K562 (cell line): ENCODE data around the gene ACOX1. TPM values are rescaled to one million over a fixed set of nuclear protein-coding genes. Genes with fewer than 3 reads are reported as not detected.

ENCODE experiments used
- ARHGAP35 ChIP-seq: fragments of 450-650 bp; IDR thresholded peaks from 2 replicates; pipeline ENCODE4 v1.6.1; 2018; ENCODE audit not compliant: partially characterized antibody
- ATF1 ChIP-seq, 2 experiments: fragments of 450-650 bp in 1 of 2; IDR thresholded peaks; 2 replicates each; pipeline ENCODE4 v1.6.1; 2016; ENCODE audit warnings: missing compliant biosample characterization in 1 of 2, missing genetic modification characterization in 1 of 2
- BCOR ChIP-seq: fragments of 450-650 bp; IDR thresholded peaks from 2 replicates; pipeline ENCODE4 v1.6.1; 2016
- CBX8 ChIP-seq: fragments of 200-600 bp; sonication (generic); IDR thresholded peaks from 2 replicates; pipeline ENCODE4 v1.6.1; 2012; ENCODE audit warnings: borderline replicate concordance, mixed run types, low read depth, mild to moderate bottlenecking, moderate library complexity, mixed read lengths, low read length, control low read depth, inconsistent platforms; ENCODE audit not compliant: poor library complexity, severe bottlenecking; ENCODE audit errors: extremely low read depth
- CC2D1A ChIP-seq: fragments of 450-650 bp; IDR thresholded peaks from 2 replicates; pipeline ENCODE4 v1.6.1; 2017; ENCODE audit warnings: mild to moderate bottlenecking
- CREB1 ChIP-seq, 2 experiments: sonication (generic) in 1 of 2; formaldehyde crosslinking in 1 of 2; IDR thresholded peaks; 2 replicates each; pipeline versions ENCODE4 v1.6.1 to v1.8.0; 2012 to 2022; ENCODE audit warnings: inconsistent platforms in 1 of 2, mild to moderate bottlenecking in 1 of 2, missing genetic modification reagents in 1 of 2, moderate library complexity in 1 of 2
- E2F1 ChIP-seq: sonication (generic); formaldehyde crosslinking; IDR thresholded peaks from 2 replicates; pipeline ENCODE4 v1.8.1; 2023; ENCODE audit warnings: mild to moderate bottlenecking, missing genetic modification reagents, moderate library complexity
- E2F6 ChIP-seq, 2 experiments: IDR thresholded peaks; 2 replicates each; pipeline ENCODE4 v1.6.1; 2011; ENCODE audit warnings: borderline replicate concordance in 1 of 2, control low read depth in 1 of 2, low read depth in 1 of 2, low read length in 1 of 2, mild to moderate bottlenecking in 1 of 2, mixed read lengths in 1 of 2, moderate library complexity in 1 of 2; ENCODE audit not compliant: insufficient read depth in 1 of 2, insufficient read length in 1 of 2, poor library complexity in 1 of 2, severe bottlenecking in 1 of 2; ENCODE audit errors: extremely low read depth in 1 of 2
- EP300 ChIP-seq: IDR thresholded peaks from 2 replicates; pipeline ENCODE4 v1.6.1; 2012; ENCODE audit warnings: low read length, improper control_type of control experiment
- EP400 ChIP-seq: fragments of 450-650 bp; IDR thresholded peaks from 2 replicates; pipeline ENCODE4 v1.6.1; 2017; ENCODE audit warnings: antibody characterized with exemption, mild to moderate bottlenecking, moderate library complexity
- FIP1L1 ChIP-seq: fragments of 200-400 bp; formaldehyde crosslinking; IDR thresholded peaks from 2 replicates; pipeline ENCODE4 v1.6.1; 2018; ENCODE audit warnings: mild to moderate bottlenecking, low read depth, low read length; ENCODE audit not compliant: poor library complexity, severe bottlenecking
- KDM4B ChIP-seq, 2 experiments: fragments of 450-650 bp in 1 of 2; sonication (generic) in 1 of 2; IDR thresholded peaks; 2 replicates each; pipeline ENCODE4 v1.6.1; 2016 to 2017; ENCODE audit warnings: borderline replicate concordance in 2 of 2, antibody characterized with exemption in 1 of 2, low read depth in 1 of 2, mild to moderate bottlenecking in 1 of 2
- MAX ChIP-seq: sonication (generic); formaldehyde crosslinking; IDR thresholded peaks from 2 replicates; pipeline ENCODE4 v1.9.0; 2022; ENCODE audit warnings: mild to moderate bottlenecking, missing genetic modification reagents
- MCM2 ChIP-seq: fragments of 450-650 bp; IDR thresholded peaks from 2 replicates; pipeline ENCODE4 v1.6.1; 2017; ENCODE audit warnings: low read depth, mild to moderate bottlenecking
- MTF1 ChIP-seq: fragments of 250-450 bp; sonication (Bioruptor Pico); IDR thresholded peaks from 2 replicates; pipeline ENCODE4 v1.9.0; 2021; ENCODE audit warnings: moderate library complexity, mild to moderate bottlenecking, inconsistent platforms, borderline replicate concordance
- NCOA1 ChIP-seq: fragments of 450-650 bp; IDR thresholded peaks from 2 replicates; pipeline ENCODE4 v1.6.1; 2016; ENCODE audit warnings: low read depth
- NONO ChIP-seq, 2 experiments: fragments of 200-400 bp in 1 of 2; fragments of 450-650 bp in 1 of 2; formaldehyde crosslinking in 1 of 2; IDR thresholded peaks; 2 replicates each; pipeline ENCODE4 v1.6.1; 2017; ENCODE audit warnings: low read depth in 2 of 2, mild to moderate bottlenecking in 2 of 2, moderate library complexity in 2 of 2, low read length in 1 of 2
- POLR3G ChIP-seq: IDR thresholded peaks from 2 replicates; pipeline ENCODE4 v1.6.1; 2011; ENCODE audit not compliant: insufficient read length, insufficient replicate concordance; ENCODE audit errors: extremely low read depth
- RBM25 ChIP-seq: fragments of 200-400 bp; formaldehyde crosslinking; IDR thresholded peaks from 2 replicates; pipeline ENCODE4 v1.6.1; 2018; ENCODE audit warnings: low read length, low read depth, moderate library complexity; ENCODE audit not compliant: severe bottlenecking
- SREBF1 ChIP-seq: fragments of 150-350 bp; IDR thresholded peaks from 2 replicates; pipeline ENCODE4 v1.6.1; 2014; ENCODE audit warnings: antibody characterized with exemption, low read depth, low read length, borderline replicate concordance
- ZNF384 ChIP-seq: IDR thresholded peaks from 2 replicates; pipeline ENCODE4 v1.6.1; 2012; ENCODE audit warnings: low read depth, low read length, improper control_type of control experiment
- ZNF512 ChIP-seq: IDR thresholded peaks from 2 replicates; pipeline ENCODE4 v1.6.1; 2016; ENCODE audit warnings: missing genetic modification characterization, missing compliant biosample characterization
- polyA plus RNA-seq, 8 experiments: library from polyadenylated mRNA; depleted of rRNA in 4 of 8; stranded (reverse) in 5 of 8; unstranded in 3 of 8; fragments of >200 nt; fragmentation: Nextera tagmentation in 2 of 8; fragmentation: Illumina TruSeq in 1 of 8; extraction: Ambion mirVana in 2 of 8; extraction: Trizol in 1 of 8; gene quantifications; 2 replicates each; pipeline versions ENCODE4 v1.2.1 to v1.2.3, GENCODE V29; 2011 to 2014; ENCODE audit warnings: inconsistent platforms in 1 of 8, missing spikeins in 1 of 8
- total RNA-seq, 7 experiments: library from RNA; depleted of rRNA in 6 of 7; stranded (reverse); fragments of >200 nt in 6 of 7; fragmentation: Illumina TruSeq in 2 of 7; extraction: Trizol in 2 of 7; gene quantifications; 2 replicates each; pipeline versions ENCODE4 v1.2.1 to v1.2.3, GENCODE V29; 2011 to 2021; ENCODE audit warnings: low replicate concordance in 1 of 7

ACOX1 gene
- total and polyA plus RNA-seq, 9 of the 15 experiments (the other 6 are each of a cell fraction or from before 2014, with no cell fraction given) = 7.8 to 24.1 (median 14.5) TPM

GRCh38 chr17:75896415-75897159 is 82.4 kb downstream of the ACOX1 start, which contains the start of gene TRIM65 (continued):
- TF ChIP-seq ATF1 (CRISPR knock-in tag; IDR thresholded peaks at IDR 0.05) (peak; percentile 49; the same call in 1 of the 2 replicates), ATF1 (tag; IDR thresholded peaks at IDR 0.05) (peak; percentile 83), ARHGAP35 (no peak), CBX8 (no peak), MTF1 (no peak), ZNF384 (no peak), ZNF512 (tag) (no peak), E2F1 (CRISPR knock-in tag) (peak; percentile 28; the same call in 1 of the 2 replicates), SREBF1 (no peak), KDM4B (IDR thresholded peaks at IDR 0.05; ENCODE audit: borderline replicate concordance in 2 of 2, low read depth in 1 of 2) (0 out of 4 replicates have a peak, but pooled peaks of 1 of the 2 experiments have one; percentile 21), CC2D1A (no peak), RBM25 (no peak), EP400 (peak; percentile 80; the same call in 1 of the 2 replicates), E2F6 (IDR thresholded peaks at IDR 0.05; ENCODE audit: borderline replicate concordance in 1 of 2, extremely low read depth in 1 of 2, insufficient read depth in 1 of 2, insufficient read length in 1 of 2, low read depth in 1 of 2, low read length in 1 of 2, poor library complexity in 1 of 2, severe bottlenecking in 1 of 2) (peak; percentile 63 to 75), MCM2 (no peak), NONO (IDR thresholded peaks at IDR 0.05; ENCODE audit: low read depth in 2 of 2, low read length in 1 of 2) (peak; percentile 77 to 84), CREB1 (IDR thresholded peaks at IDR 0.05) (peak; percentile 68; the same call in 1 of the 2 replicates), CREB1 (CRISPR knock-in tag; IDR thresholded peaks at IDR 0.05) (peak; percentile 89), POLR3G (no peak), FIP1L1 (peak; percentile 53), BCOR (no peak), MAX (CRISPR knock-in tag) (peak; percentile 83), NCOA1 (no peak), EP300 (no peak)
